ENCODE data around the gene B4GALNT1. TPM values are rescaled to one million over a fixed set of nuclear protein-coding genes. Genes with fewer than 3 reads are reported as not detected.

The B4GALNT1 gene
- total RNA-seq, 1 experiment from 2014 or later, result 31.3 TPM

DNA sequence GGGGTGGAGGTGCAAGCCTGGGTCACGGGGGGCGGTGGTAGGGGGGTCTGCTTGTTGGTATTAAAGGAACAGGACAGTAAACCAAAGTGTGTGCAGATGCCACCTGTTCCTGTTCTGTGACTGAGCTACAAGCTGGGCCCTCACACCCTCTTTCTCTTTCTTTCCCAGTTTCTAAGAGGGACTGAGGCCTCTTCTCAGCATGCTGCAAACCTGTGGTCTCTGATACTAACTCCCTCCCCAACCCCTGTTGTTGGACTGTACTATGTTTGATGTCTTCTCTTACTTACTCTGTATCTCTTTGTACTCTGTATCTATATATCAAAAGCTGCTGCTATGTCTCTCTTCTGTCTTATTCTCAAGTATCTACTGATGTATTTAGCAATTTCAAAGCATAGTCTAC, 49.0 kb downstream of the B4GALNT1 start:
- no peaks in the 10 kb centered on the region for H3K79me2 ChIP-seq (ENCODE audit: insufficient read depth, low read length)
- TF ChIP-seq ELF1 (IDR thresholded peaks at IDR 0.05; ENCODE audit: borderline replicate concordance, low read depth) (no peak), REST (IDR thresholded peaks at IDR 0.05; ENCODE audit: low read depth) (no peak)
- peaks cover 0 to 6% of the 10 kb centered on the region in 2 experiments; a peak in 1 of 4 replicates for H3K36me3 ChIP-seq (ENCODE audit: control insufficient read depth in 1 of 2, insufficient read depth in 2 of 2, low read length in 2 of 2)
- H3K4me3 ChIP-seq (replicated peaks in 1 of 2; ENCODE audit: low read depth in 1 of 2, low read length in 2 of 2), result no peak overlapping the region
- DNase-seq (ENCODE audit: low read depth, low spot score), result no peak
- no TSS peak for BruUV-seq (replicated peaks)
- H4K20me1 ChIP-seq (ENCODE audit: insufficient read depth), result no peaks in the 10 kb centered on the region
- no peak overlapping the region for H2AFZ ChIP-seq (ENCODE audit: low read depth, low read length, poor library complexity, severe bottlenecking)
- ChIA-PET POLR2A (no interaction called here), RAD21 (ENCODE audit: low non-redundant PET in 1 of 2, low total read pairs in 2 of 2, uncharacterized antibody in 2 of 2, unreplicated experiment in 2 of 2) (interaction anchor here in 1 of 2 experiments (1.2 kb wide), 1 partner anchor 49 kb away, joined by 5 read pairs; the partner anchor contains the start of gene B4GALNT1), CTCF (interaction anchor here (0.9 to 3.3 kb wide), 13 partner anchors 9 to 219 kb away, joined by 3 to 18 read pairs (median 5); partner anchors contain the start of genes ARHGEF25, DCTN2, DTX3 and PIP4K2C)
- H3K27me3 ChIP-seq (ENCODE audit: insufficient read depth, low read length), result no peaks in the 10 kb centered on the region
- H3K9me3 ChIP-seq (ENCODE audit: control insufficient read depth in 1 of 2, insufficient read depth in 1 of 2, low read depth in 1 of 2, low read length in 2 of 2), result no peaks in the 10 kb centered on the region
- intact Hi-C loops (cut with micrococcal nuclease), result loop anchor here (5.0 kb wide), 1 partner anchor 108 kb away; the partner anchor contains the start of gene OS9
- no peak overlapping the region for H3K27ac ChIP-seq (ENCODE audit: low read depth, low read length)
- no peaks in the 10 kb centered on the region for H3K4me1 ChIP-seq (ENCODE audit: control insufficient read depth in 1 of 2, insufficient read depth in 2 of 2, low read length in 2 of 2)
- no peak for ATAC-seq
- H3K9ac ChIP-seq (ENCODE audit: low read length), result no peak overlapping the region
- no peak overlapping the region for H3K4me2 ChIP-seq (ENCODE audit: low read length)
- H3K9me2 ChIP-seq (ENCODE audit: insufficient read depth), result no peaks in the 10 kb centered on the region

Data from HCT116 (cell line).